ENCODE results near the gene PPM1N.

GRCh38 chr19:45528744-45529419 is 30.6 kb downstream of the PPM1N start:
- no peak for TF ChIP-seq EZH2 (IDR thresholded peaks at IDR 0.05)
- no peak for TF ChIP-seq POLR2A (IDR thresholded peaks at IDR 0.05; ENCODE audit: borderline replicate concordance, extremely low read depth, insufficient read depth, insufficient read length)
- TF ChIP-seq, protein P1, sequence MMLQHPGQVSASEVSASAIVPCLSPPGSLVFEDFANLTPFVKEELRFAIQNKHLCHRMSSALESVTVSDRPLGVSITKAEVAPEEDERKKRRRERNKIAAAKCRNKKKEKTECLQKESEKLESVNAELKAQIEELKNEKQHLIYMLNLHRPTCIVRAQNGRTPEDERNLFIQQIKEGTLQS (IDR thresholded peaks at IDR 0.05): no peak
